Mammary epithelial cell (primary cell): ENCODE measurements around the gene PHF12.
"Not testable (repeated sequence)": the region's sequence is repeated elsewhere in the genome, so short reads cannot be mapped to it uniquely, and the experiment has no call there.

Experiments used
- EZH2 ChIP-seq: IDR thresholded peaks from 2 replicates; pipeline ENCODE4 v1.6.1; 2012; ENCODE audit warnings: low read length, inconsistent platforms, borderline replicate concordance
- TF ChIP-seq, protein P1 (sequence below), 2 donors: IDR thresholded peaks in 1 of 2; conservative IDR thresholded peaks in 1 of 2; 2 replicates each; pipeline ENCODE4 v1.5.1; 2011 to 2012; ENCODE audit warnings: inconsistent platforms in 2 of 2, low read length in 2 of 2, mild to moderate bottlenecking in 2 of 2, control low read depth in 1 of 2, low read depth in 1 of 2; ENCODE audit not compliant: insufficient read depth in 1 of 2; ENCODE audit errors: extremely low read depth in 1 of 2

DNA sequence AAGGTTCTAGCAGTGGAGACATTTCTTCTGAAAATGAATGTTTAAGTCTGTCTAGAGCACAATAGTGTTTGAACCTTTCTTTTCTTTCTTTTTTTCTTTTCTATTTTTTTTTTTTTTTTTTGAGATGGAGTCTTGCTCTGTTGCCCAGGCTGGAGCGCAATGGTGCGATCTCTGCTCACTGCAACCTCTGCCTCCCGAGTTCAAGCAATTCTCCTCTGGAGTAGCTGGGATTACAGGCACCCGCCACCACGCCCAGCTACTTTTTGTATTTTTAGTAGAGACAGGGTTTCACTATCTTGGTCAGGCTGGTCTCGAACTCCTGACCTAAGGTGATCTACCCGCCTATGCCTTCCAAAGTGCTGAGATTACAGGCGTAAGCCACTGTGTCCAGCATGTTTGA, 16.8 kb downstream of the PHF12 start:
- TF ChIP-seq, protein P1, sequence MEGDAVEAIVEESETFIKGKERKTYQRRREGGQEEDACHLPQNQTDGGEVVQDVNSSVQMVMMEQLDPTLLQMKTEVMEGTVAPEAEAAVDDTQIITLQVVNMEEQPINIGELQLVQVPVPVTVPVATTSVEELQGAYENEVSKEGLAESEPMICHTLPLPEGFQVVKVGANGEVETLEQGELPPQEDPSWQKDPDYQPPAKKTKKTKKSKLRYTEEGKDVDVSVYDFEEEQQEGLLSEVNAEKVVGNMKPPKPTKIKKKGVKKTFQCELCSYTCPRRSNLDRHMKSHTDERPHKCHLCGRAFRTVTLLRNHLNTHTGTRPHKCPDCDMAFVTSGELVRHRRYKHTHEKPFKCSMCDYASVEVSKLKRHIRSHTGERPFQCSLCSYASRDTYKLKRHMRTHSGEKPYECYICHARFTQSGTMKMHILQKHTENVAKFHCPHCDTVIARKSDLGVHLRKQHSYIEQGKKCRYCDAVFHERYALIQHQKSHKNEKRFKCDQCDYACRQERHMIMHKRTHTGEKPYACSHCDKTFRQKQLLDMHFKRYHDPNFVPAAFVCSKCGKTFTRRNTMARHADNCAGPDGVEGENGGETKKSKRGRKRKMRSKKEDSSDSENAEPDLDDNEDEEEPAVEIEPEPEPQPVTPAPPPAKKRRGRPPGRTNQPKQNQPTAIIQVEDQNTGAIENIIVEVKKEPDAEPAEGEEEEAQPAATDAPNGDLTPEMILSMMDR (conservative IDR thresholded peaks at IDR 0.05 in 1 of 2, IDR thresholded peaks at IDR 0.05 in 1 of 2; ENCODE audit: extremely low read depth in 1 of 2, insufficient read depth in 1 of 2, low read depth in 1 of 2, low read length in 2 of 2) = not testable (repeated sequence)
- TF ChIP-seq EZH2 = not testable (repeated sequence)
